Endometrium (tissue), 2 donors: Measurements from ENCODE around the gene RAB3GAP1.
"Not testable (repeated sequence)": the region's sequence is repeated elsewhere in the genome, so short reads cannot be mapped to it uniquely, and the experiment has no call there.

Source experiments
- FAIRE-seq: peaks from 2 replicates; lab custom pipeline; 2012; peaks lifted over from hg19 to GRCh38; lab: Jason Lieb, UNC
- donor health status: control.
- donor health status: control.

Gene RAB3GAP1

DNA sequence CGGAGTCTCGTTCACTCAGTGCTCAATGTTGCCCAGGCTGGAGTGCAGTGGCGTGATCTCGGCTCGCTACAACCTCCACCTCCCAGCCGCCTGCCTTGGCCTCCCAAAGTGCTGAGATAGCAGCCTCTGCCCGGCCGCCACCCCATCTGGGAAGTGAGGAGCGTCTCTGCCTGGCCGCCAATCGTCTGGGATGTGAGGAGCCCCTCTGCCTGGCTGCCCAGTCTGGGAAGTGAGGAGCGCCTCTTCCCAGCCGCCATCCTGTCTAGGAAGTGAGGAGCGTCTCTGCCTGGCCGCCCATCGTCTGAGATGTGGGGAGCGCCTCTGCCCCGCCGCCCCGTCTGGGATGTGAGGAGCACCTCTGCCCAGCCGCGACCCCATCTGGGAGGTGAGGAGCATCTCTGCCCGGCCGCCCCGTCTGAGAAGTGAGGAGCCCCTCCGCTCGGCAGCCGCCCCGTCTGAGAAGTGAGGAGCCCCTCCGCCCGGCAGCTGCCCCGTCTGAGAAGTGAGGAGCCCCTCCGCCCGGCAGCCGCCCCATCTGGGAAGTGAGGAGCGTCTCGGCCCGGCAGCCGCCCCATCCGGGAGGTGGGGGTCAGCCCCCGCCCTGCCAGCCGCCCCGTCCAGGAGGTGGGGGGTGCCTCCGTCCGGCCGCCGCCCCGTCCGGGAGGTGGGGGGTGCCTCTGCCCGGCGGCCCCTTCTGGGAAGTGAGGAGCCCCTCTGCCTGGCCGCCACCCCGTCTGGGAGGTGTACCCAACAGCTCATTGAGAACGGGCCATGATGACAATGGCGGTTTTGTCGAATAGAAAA, 53.6 kb downstream of the RAB3GAP1 start:
- not testable (repeated sequence) for FAIRE-seq

GRCh38 chr2:135113322-135113721, 61.2 kb downstream of the RAB3GAP1 start:
- FAIRE-seq, result no peak

DNA sequence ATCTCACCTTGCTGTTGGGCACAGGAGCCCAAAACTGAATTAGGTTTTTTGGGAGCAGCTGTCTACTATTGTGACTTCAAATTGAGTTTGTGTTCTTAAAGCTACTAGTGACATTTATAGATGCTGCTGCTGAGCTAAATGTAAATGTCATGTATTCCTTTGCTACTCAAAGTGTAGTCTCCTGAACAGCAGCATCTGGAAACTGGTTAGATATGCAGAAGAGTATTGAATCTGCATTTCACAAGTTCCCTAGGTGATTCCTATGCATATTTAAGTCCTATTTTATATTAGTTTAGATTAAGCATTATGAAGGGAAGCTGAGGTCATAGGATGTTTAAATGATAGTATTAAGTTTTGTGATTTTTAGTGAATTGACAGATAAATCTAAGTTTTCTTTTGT, 67.5 kb downstream of the RAB3GAP1 start:
- FAIRE-seq, result no peak

- FAIRE-seq, result no peak
Observed at GRCh38 chr2:135121016-135121657, 69.0 kb downstream of the RAB3GAP1 start.

DNA sequence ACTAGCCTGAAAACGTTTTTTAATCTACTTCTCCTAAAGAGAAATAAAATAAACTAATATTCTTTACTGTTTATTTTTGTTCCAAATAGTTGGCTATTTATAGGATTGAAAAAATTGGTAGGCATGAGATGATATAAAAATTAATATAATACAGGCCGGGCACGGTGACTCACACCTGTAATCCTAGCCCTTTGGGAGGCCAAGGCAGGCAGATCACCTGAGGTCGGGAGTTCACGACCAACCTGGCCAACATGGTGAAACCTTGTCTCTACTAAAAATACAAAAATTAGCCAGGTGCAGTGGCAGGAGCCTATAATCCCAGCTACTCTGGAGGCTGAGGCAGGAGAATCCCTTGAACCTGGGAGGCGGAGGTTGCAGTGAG, 69.6 kb downstream of the RAB3GAP1 start:
- FAIRE-seq, result not testable (repeated sequence)

DNA sequence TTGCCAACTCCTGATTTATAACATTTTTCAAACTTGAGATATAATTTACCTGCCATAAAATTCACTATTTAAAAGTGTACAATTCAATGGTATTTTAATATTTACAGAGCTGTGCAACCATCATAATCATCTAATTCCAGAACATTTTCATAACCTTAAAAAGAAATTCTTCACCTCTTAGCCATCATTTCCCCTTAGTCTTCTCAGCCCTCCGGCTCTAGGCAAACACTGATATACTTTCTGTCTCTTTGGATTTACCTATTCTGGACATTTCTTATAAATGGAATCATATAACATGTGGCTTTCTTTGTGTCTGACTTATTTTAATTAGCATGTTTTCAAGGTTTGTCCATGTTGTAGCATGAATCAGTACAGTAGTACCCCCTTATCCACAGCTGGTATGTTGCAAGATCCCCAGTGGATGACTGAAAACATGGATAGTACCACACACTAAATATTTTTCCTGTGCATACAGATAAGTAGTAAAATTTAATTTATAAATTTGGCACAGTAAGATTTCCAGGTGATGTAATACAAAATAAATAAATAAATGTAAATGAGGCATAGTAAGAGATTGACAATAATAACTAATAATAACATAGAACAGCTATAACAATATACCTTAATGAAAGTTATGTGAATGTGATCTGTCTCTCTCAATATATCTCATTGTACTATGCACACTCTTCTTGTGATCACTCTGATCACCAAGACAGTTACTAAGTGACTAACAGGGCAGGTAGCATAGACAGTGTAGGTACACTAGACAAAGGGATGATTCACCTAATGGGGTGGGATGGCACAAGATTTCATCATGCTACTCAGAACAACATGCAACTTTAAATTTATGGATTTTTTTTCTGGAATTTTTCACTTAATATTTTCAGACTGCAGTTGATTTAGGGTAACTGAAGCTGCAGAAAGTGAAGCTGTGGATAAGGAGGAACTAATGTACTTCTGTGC, 73.1 kb downstream of the RAB3GAP1 start:
- FAIRE-seq, result no peak

DNA sequence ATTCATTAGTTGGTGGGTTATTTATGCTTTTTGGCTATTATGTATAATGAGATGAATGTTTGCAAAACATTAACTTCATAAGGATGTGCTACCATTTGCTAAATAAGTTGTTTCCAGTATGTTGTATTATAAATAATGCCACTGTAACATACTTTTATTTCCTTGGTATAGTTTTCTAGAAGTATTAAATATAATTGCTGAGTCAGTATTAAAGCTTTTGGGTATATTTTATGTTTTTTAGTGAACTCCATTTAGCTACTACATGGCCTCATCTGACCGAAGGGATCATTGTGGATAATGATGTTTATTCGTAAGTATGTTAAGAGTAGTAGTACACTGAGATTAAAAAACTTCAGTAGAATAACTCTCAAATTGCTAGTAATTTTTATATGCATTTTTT, 73.8 kb downstream of the RAB3GAP1 start:
- no peak for FAIRE-seq

DNA sequence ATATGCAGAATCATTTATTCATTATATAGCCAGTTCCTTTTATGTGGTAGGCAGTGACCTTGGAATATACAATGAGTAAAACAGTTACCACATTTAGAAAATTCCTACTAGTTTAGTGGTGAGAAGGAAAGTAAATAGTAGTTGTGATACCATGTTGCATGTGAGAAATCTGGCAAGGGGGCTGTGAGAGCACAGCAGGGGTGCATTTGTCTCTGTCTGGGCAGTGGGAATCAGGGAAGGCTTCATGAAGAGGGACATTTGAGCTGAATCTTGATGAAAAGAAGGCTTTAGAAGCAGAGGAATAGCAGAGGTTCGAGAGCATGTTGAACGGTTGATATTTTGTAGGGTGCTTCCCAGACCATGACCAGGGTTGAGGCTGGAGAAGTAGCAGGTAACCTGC, 78.7 kb downstream of the RAB3GAP1 start:
- FAIRE-seq, result no peak

GRCh38 chr2:135132314-135132713, 80.2 kb downstream of the RAB3GAP1 start:
- no peak for FAIRE-seq

DNA sequence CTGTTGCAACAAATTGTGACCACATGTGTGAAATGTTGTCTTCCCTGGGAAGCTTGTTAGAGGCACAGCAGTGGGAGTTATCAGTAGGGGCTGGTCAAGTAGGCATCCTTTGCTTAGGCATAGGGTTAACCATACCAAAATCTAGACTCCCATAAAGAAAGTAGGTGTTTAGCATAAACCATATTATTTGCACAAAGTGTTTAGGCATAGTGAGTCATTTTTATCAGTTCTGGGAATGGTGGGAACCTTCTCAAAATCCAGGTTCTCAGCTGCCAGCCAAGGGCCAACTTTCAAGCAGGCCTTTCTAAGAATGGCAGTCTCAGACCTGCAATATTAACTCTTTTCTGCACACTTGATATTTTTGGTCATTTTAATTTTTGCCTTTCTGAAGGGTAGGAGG, 88.5 kb downstream of the RAB3GAP1 start:
- no peak for FAIRE-seq

- no peak for FAIRE-seq
Observed at GRCh38 chr2:135142323-135142722, 90.2 kb downstream of the RAB3GAP1 start.

DNA sequence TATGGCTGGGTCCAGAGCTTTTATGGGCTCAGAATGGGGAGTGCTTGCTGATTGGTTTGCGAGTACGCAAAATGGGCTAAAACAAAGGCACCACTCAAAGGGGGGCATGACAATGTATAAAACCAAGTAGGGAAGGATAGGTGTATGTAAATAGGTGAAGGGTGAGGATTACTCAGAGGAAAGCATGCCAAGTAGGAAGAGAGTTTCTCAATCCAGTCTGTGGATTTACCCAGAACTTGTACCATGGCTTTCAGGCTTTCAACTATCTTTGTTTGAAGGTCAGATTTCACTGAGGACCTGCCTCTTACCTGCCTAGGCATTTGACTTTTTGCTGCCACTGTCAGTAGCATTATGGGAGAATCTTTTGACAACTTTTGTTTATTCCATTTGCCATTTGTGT, 92.3 kb downstream of the RAB3GAP1 start:
- FAIRE-seq, result no peak

DNA sequence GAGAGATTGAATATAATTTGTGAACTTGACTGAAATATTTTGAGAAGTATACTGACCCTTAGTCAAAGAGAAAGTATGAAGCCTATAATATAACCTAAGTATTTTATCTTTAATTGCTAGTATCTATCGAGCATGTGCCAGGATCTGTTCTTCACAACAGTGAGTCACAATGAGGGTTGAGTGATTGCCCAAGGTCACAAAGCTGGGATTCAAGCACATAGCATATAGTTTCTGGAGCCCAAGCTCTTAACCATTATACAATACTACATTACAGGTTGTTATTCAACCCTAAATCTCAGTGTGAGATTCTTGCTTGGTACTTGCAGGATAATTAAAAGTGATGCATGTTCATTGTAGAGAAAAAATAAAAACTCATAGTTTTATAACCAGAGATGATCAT, 97.2 kb downstream of the RAB3GAP1 start:
- FAIRE-seq, result no peak

DNA sequence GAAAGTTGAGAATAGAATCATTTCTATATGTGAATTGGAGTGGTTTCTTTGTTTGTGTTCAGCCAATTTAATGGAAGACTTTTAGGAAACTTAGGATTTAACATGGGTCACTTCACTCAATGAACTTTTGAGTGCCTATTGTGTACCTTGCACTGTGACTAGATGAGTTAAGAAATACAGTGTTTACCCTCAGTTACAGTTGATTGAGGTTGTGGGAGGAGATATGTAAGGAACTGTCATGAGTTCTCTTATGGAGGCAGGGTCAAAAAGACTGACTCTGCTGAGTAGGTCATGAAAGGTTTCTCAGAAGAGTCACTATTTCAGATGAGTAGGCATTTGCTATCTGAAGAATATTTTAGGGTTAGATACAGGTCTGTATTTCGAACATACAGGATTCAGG, 98.6 kb downstream of the RAB3GAP1 start:
- FAIRE-seq, result no peak

- no peak for FAIRE-seq
Observed at GRCh38 chr2:135151615-135152014, 99.5 kb downstream of the RAB3GAP1 start.

DNA sequence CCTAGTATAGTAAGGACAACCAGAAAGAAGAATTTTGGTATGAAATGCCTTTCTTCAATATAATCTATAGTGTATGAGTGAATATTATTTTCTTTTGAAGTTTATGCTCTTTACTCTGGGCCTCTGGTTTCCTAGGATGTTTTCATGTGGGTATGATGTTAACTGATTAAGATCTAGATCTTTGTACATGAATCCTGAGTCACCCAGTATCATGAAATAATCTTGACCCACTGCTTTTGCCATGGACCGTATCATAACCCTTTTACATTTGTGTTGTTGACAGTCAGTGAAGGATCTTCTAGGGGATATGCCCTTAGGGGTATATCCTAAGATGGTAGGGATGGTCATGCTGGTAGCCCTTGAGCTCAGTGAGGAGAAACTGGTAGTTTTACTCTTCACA, 100.3 kb downstream of the RAB3GAP1 start:
- FAIRE-seq, result no peak

DNA sequence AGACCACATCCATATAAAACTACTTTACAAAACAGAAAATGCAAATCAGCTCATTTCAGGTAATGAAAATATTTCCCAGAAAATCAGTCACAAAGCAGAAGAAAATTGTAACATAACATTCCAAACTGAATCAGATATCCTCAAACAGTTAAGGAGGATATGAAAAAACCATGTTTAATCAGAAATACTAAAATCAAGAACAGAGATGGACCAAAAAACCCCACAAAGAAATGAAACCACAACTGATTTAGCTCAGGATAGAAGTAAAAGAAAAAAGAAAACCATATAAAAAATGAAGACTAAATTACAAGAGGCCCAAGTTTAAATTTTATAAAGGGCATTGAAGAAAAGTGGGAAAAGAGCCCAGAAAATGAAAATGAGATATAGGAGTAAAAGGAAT, 102.9 kb downstream of the RAB3GAP1 start:
- FAIRE-seq, result no peak

DNA sequence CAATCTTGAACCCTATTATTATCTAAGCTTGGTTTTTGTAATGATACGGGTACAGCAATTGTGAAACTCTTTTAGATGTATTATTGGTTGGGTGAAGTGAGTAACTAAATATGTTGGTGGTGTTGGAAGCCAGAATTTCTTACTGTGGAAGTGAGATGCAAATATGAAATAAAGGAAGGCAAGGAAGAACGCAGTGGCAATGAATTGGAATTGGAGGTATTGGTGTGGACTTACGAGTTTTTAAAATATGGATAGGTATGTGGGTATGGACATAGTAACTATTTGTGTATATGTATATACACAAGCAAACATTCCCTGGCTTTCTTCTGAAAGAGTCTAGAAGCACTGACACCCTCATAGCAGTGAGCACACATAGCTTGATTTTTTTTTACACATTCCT, 105.8 kb downstream of the RAB3GAP1 start:
- FAIRE-seq, result no peak

GRCh38 chr2:135159191-135159590, 107.1 kb downstream of the RAB3GAP1 start:
- FAIRE-seq, result no peak

- FAIRE-seq, result no peak
Observed at GRCh38 chr2:135162377-135162776, 110.3 kb downstream of the RAB3GAP1 start.

GRCh38 chr2:135162786-135163185, 110.7 kb downstream of the RAB3GAP1 start:
- FAIRE-seq, result no peak

GRCh38 chr2:135163306-135163705, 111.2 kb downstream of the RAB3GAP1 start:
- FAIRE-seq, result no peak

- no peak for FAIRE-seq
Observed at GRCh38 chr2:135163901-135164300, 111.8 kb downstream of the RAB3GAP1 start.
